HG03159 (cell line): ENCODE data around the gene CSNK1D.
A peak's percentile ranks its signal among the peaks of the same experiment; 100 is the strongest.

Source experiments
- ATAC-seq: cut with Tn5 transposase; IDR thresholded peaks from one replicate; pipeline ENCODE4 v1.9.1; 2021; ENCODE audit warnings: mild to moderate bottlenecking, moderate library complexity; ENCODE audit not compliant: unreplicated experiment

The CSNK1D gene

DNA sequence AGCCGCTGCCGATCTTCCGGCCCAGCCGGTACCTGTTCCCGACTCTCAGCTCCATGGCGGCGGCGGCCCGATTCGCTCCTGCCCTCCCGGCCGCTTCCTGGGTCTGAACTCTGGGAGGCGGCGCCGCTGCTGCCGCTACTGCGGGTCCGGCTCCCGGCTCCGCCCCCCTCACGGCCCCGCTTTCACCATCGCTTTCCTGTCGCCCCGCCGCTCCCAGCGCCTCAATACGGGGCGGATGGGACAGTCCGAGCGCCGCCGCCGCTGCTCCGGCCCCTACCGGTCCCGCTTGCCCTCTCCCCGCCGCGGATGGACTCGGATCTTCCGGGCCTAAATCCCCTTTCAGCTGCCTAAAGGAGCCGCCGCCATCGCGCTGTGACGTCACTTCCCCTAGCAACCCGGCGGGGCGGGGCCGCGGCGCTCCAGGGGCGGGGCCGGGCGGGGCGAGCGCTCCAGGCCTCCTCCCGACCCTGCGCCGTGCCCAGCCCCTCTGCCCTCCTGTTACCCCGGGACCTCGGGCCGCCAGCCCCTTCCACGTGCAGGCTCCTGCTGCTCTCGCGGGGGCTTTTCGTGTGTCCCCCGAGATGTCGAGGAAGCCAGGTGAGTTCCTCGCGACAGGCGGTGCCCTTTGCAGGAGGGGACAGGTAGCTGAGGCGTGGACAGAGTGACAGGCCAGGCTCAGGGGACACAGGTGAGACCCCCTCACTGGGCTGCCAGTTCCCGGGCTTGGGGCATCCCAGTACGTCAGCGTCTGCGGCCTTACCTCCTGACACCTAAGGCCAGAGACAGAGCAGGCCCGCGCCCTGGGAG, at the start of gene CSNK1D:
TSS of gene CSNK1D (minus strand) at position 374 of the 807 bp plus-strand sequence. CDS start at position 55, 319 bp downstream.
- peak; percentile 77 for ATAC-seq

DNA sequence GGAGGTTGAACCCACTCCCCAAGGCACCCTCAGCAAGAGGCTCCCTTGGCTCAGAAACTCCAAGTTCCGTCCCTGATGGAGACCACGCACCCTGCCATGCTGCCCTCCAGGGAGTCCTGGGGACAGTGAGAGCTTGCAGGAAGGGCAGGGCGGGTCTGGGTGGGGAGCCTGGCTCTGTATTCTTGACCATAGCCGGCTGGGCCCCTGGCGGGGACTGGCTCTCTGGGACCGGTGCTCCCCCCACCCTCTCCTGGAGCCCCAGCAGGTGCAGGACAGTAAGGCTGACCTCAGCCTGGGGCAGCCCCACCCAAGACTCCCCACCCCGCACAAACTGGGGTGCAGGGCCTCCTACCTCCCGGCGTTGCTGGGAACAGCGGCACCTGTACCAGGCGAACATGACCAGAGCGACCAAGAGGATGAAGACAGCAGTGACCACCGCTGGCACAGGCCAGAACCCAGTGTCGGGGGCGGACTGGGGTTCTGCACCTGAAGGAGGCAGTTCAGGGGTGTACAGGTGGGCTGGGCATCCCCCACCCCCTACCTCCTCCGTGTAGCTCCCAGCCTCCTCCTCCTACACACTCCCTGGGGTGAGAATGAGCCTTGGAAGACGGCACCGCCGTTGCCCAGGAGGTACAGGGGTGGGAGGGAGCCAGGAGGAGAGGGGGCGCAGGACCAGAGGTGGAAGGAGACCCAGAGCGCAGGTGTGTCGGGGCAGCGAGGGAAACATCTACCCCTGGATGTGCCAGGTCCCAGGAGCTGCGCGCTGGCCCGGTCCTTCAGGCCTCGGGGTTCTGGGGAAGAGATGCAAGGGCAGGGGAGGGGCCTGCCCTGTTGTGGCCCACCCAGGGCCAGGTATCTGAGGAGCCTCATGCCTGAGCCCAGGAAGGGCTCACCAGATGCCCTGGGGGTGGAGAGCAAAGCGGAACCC, 49.3 kb upstream of the CSNK1D start:
- ATAC-seq, result no peak

DNA sequence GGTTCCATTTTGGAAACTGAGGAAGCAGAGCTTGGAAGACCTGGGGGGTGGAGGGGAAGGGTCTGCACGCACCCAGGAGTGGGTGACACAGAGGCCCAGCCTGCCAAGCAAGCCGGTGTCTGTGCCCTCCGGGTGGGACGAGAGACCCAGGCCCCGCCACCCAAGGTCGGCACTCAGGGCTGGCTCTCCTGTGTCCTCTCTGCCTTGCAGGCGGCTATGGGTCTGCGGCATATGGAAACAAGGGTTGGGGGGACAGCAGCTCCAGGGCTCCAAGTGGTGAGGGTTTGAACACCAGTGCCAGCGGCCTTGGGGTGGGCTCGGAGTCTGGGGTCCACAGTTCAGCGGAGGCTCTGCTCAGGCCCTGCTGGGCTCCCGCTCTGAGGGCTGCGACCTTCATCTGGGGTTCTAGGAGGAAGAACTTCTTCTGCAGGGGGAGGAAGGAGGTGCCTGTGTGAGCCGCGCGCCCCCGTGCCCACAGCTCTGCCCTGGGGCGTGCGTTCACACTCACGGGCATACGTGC, 48.5 kb upstream of the CSNK1D start:
- no peak for ATAC-seq

DNA sequence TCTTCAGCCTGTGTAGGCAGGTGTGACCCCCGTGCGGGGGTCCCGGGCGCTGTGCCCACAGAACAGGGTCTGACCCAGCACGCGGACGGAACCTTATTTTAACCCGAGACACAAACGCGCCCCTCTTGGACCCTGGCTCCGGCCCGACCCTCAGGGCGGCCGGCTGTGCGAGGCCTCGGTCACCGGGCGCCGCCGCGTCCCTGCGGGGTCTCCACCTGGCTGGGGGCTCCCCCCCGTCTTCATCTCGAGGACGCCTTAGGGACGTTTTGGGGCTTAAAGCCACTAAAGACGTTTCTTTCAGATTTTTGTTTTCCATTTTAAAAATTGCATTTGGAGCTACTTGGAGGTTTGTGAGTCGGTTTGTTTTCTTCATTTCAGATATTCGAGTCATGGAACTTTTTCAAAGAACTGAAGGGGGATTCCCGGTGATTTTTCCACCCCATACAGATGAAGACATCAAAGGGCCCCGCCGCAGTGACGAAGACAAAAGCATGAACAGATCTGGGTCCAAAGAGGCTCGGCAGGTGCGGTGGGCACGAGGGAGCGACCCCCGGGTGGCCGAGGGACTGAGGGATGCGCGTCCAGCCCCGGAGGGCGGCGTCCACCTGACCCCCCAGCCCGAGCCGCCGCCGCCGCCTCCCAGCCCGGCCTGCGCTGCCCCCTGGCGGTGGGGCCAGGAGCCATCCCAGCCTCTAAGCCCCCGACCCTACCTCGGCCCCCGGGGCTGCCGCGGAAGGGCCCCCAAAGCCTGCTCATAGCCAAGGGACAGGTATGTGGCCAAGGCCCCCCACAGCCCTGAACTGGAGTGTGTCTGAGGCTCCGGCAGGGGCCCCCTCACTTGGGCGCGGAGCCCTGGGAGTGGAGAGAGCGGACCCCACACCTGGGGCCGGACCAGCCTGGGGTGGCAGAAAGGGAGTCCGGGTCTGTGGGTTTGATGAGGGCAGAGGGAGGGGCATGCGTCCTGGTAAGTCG, 47.7 kb upstream of the CSNK1D start:
- no peak for ATAC-seq

DNA sequence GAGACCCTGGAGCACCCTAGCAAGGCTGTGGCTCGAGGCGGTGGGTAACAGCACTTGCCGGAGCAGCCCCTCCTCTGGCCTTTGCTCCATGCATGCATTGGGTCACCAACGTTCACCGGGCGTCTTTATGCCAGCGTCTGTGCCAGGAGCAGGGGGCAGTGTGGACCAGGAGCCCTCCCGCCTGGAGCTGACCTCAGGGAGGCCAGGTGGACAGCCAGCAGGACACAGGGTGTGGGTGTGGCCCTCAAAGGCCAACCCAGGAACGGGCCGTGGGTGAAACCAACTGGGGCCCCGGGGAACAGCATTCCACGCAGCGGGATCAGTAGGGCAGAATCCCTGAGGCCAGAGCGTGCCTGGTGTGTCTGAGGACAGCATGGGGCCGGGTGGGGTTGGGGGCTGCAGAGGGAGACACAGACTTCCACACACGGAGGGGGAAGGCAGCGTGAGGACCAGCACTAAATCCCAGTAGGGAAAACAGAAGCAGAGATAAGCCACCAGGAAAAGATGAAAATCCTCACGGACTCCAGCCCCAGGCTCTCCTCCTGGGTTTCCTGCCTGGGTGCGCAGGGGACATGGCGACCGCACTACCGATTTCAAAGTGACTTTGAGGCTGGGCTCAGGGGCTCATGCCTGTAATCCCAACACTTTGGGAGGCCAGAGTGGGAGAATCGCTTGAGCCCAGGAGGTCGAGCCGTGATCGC, 46.8 kb upstream of the CSNK1D start:
- ATAC-seq, result no peak

DNA sequence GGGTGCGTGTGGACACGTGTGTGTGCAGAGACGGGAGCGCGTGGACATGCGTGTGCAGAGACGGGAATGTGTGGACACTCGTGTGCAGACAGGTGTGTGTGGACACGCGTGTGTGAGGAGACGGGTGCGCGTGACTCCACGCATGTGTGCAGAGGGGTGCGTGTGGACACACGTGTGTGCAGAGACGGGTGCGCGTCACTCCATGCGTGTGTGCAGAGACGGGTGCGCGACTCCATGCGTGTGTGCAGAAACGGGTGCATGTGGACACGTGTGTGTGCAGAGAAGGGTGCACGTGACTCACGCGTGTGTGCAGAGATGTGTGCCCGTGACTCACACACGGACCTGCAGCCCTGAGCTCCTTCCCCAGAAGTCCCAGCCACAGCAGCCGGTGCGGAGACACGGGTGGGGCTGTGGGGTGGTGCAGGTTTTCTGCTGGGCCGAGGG, 46.1 kb upstream of the CSNK1D start:
- ATAC-seq, result no peak

DNA sequence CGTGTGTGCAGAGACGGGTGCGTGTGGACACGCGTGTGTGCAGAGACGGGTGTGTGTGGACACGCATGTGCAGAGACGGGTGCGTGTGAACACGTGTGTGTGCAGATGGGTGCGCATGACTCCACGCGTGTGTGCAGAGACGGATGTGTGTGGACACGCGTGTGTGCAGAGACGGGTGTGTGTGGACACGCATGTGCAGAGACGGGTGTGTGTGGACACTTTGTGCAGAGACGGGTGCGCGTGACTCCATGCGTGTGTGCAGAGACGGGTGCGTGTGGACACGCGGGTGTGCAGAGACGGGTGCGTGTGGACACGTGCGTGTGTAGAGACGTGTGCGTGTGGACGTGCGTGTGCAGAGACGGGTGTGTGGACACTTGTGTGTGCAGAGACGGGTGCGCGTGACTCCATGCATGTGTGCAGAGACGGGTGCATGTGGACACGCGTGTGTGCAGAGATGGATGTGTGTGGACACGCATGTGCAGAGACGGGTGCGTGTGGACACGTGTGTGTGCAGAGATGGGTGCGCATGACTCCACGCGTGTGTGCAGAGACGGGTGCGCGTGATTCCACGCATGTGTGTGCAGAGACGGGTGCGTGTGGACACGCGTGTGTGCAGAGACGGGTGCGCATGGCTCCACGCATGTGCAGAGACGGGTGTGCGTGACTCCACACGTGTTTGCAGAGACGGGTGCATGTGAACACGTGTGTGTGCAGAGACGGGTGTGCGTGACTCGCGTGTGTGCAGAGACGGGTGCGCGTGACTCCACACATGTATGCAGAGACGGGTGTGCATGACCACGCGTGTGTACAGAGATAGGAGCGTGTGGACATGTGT, 45.5 kb upstream of the CSNK1D start:
- no peak for ATAC-seq

DNA sequence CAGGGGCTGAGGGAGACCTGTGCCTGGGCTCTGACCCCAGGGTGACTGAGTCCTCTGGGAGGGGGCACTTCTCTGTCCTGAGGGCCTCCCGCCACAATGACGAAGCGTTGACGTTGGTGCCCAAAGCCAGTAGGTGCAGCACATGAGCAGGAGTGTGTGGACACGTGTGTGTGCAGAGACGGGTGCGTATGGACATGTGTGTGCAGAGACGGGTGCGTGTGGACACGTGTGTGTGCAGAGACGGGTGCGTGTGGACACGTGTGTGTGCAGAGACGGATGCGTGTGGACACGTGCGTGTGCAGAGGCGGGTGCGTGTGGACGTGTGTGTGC, 44.6 kb upstream of the CSNK1D start:
- ATAC-seq, result no peak

DNA sequence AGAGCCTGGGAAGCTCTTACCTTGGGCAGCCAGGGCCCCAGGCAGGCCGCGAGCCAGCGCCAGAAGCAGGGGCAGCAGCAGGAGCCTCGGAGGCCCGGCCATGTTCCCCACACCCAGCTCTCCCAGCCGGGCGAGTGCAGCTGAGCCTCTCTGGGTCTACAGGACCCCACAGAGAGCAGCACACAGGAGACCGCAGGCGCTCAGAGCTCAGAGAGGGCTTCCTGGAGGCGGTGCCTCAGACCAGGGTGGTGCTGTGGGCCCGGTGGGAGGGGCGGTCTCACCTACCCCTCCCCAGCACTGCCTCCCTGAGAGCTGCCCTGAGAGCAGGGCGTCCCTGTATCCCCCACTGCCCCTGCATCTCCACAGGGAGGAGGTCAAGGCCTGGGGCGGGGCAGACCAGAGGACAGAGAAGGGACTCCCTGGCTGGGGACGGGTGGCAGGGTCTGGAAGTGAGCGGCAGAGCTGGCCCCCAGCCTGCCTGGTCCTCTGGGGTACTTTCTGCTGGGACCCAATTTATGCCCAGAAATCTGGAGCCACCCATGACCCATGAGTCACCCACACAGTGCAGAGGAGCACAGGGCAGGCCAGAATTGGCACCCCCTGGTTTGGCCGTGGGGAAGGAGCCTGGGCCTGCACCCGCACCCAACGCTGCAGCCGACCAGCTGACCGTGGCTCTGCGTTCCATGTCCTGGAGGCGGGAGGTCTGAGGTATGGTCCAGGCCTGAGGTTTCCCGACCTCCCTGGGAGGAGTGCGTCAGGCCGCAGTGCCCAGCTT, 44.1 kb upstream of the CSNK1D start, which contains the start of gene CD7:
TSS of gene CD7 (minus strand) at position 215 of the 775 bp plus-strand sequence. CDS start at position 102, 113 bp downstream.
- ATAC-seq, result no peak

DNA sequence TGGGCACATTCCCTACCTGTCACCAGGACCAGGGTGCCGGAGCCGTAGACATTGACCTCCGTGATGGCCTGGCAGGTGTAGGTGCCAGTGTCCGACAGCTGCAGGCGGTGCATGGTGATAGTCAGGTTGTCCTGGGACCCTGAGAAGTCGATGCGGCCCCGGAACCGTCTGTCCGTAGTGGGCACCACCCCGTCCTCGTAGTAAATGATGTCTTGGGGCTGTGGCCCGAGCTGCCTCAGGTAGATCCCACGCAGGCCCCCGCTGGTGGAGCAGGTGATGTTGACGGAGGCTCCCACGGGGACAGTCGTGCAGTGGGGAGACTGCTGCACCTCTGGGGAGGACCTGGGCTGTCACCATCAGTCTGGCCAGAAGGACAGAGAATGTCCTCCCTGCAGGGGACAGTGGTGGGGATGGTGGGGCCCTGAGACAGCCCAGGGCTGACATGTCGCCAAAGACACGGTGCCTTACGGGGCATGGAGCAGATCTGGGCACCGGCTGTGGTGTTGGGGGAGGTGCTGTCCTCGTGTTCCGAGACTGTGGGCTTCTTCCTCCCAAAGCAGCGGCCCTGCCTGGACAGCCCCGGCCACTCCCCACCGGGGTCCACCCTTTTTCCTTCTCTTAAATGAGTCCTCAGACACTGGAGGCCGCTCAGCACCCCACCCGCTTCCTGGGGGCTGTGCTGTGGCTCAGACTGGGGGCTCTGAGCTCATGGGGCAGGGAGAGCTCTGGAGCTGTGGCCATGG, 43.3 kb upstream of the CSNK1D start:
- ATAC-seq, result no peak

DNA sequence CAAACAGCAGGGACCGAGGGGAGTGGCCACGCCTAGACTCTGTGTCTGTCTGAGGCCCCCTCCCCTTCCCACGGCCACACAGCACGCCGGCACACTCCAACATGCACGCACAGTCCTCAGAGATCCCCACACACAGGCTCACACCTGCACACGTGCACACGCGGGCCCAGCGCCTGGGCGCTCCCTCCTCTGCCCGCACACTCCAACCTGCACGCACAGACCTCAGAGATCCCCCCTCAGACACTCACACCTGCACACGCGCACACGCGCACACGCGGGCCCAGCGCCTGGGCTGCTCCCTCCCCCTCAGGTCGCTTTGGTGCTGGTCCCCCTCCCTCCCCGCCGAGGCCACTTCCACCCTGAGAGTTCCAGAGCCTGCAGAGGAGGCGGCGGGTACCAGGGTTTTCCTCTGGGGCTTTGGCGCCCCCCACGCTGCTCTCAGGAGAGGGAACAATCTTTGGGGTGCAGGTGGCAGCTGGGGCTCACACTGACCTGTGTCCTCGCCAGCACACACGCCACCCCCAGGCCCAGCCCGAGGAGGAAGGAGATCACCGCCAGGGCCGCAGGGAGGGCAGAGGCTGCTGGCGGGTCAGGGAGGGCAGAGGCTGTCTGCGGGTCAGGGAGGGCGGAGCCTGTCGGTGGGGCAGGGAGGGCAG, 42.3 kb upstream of the CSNK1D start:
- ATAC-seq, result no peak

DNA sequence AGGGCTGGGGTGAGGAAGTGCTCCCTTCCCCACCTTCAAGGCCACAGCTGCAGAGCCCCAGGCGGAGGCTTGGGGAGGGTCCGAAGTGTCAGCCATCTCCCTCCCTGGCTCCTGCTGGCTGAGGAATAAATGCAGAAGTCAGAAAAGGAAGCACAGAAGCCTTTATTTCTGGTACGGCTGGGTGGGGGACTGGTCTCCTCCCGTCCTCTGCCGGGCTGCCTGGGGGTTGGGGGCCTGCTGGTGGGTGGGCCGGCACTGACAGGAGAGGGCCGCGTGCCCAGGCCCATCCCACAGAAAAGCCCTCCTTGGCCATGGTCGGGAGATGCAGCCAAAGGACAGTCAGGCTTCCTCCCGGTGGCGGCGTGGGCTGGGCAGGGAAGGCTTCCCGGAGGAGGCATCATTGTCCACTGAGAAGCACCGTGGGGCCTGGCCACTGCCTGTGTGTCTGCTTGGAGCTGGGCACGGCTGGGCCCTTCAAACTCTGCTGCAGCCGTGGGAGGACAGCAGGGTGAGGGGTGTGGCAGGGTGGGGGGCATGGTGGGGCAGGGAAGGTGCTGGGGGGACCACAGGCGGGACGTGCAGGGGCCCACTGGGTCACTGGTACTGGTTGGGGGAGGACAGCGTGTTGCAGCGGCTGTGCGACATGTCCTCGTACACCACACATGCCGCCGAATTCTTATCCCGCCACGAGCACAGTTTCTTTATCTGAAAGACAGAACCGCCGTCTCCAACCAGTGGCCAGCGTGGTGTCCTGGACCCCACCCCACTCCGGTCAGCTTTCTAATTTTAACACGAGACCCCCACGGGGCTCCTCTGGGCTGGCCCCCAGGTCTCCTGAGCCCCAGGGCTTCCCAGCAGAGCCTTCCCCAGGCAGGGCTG, 41.5 kb upstream of the CSNK1D start:
- no peak for ATAC-seq

DNA sequence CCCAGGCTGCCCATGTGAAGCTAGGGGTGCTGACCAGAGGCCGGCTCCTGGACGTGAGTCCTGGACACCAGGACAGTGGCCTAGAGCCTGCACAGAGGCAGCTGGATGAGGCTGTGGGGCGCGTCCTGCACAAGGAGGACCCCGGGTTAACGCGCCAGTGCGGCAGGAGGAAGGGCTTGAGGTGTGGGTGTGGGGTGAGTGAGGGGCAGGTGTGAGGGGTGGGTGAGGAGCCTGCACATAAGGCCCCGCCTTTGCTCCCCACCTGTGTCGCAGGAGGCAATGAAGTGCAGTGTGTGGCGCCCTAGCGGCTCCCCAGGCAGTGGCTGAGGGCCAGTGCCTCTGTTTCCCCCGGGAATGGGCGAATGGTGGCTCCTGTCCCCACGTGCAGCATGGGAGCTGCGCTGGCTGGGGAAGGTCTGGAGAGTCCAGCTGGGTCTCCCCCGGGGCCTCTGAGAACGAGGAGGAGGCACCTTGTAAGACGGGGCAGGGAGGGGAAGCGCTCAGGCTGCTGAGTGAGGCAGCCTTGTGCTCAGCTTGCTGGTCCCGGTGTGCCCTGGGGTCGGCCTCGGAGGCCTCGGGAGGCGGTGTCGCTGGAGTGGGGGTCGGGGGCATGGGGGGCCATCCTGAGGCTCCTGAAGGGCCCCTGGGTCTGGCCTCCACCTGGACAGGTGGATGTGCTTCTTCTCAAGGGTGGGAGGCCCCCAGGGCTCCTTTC, 40.7 kb upstream of the CSNK1D start:
- no peak for ATAC-seq

DNA sequence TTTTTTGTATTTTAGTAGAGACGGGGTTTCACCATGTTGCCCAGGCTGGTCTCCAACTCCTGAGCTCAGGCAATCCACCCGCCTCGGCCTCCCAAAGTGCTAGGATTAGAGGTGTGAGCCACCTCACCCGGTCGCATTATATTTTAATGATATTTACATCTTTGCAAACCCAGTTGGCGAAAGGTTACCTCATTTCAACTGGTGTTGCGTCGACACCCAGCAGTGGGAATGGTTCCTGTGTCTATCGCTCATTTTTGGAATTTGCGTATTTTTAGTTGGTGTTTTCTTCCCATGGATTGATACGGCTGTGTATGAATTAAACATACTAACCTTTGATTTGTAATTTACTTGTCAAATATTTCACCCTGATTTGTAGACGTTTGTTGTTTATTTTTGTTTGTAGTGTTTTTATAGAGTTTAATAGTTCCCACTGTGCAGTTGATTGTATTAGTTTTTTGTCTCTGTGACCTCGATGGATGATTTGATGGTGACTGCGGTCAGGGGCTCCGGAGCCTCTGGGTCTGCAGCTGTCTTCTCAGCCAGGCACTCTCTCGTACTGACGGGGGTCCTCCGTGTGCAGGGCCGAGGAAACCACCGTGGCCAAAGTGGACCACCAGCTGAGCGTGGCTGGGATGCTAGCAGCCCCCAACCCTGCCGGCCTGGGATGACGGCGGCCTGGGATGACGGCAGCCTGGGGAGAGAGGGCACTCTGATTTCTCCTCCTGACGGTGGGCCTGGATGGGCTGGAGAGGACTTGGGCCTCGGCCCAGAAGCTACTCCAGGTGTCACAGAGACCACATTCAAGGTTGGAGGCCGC, 39.9 kb upstream of the CSNK1D start:
- no peak for ATAC-seq
